Posterior cingulate gyrus (tissue), 11 donors: ENCODE results near the gene CLPSL2.
A peak's percentile ranks its signal among the peaks of the same experiment; 100 is the strongest.

ENCODE experiments used
- DNase-seq, 10 donors: peaks; one replicate each; pipeline versions ENCODE4 v3.0.0 to v3.0.0-alpha.2; 2020 to 2021; ENCODE audit warnings: mixed read lengths in 3 of 10
- intact Hi-C: fragments of 100-400 bp; cut with DNase I; formaldehyde crosslinking; loops from one replicate; pipeline ENCODE4 v1.15.1; 2023

The CLPSL2 gene

GRCh38 chr6:35782424-35782823 is 6.0 kb downstream of the CLPSL2 start:
- DNase-seq = no peak
- intact Hi-C loops = no loop called here

- no peak for DNase-seq
- intact Hi-C loops = no loop called here
Measured at GRCh38 chr6:35784200-35784599, 7.8 kb downstream of the CLPSL2 start.

DNA sequence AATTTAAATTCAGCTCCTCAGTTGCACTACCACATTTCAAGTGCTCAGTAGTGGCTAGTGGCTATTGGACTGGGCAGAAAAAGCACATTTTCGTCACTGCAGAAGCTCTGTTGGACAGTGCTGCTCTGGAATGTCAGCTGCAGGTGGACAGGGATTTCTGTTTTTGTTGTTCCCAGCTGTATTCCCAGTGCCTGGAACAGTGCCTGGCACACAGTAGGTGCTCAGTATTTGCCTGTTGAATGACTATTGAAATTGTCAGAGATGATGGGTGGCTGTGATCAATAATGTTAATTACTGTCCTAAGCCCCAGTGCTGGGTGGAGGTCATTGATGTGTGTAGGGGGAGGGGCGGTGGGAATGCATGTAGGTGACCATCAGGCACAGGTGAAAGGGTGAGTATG is 9.9 kb downstream of the CLPSL2 start:
- no peak for DNase-seq
- intact Hi-C loops = no loop called here

GRCh38 chr6:35786810-35787209 is 10.4 kb downstream of the CLPSL2 start:
- intact Hi-C loops = loop anchor here (1.0 kb wide), 1 partner anchor 11 kb away; no protein-coding TSS in a partner anchor
- DNase-seq = peak in 2 of 10 donors; percentile 82 to 90

- no peak for DNase-seq
- intact Hi-C loops = loop anchor here (1.0 kb wide), 1 partner anchor 11 kb away; no protein-coding TSS in a partner anchor
Measured at GRCh38 chr6:35787266-35788218, 11.1 kb downstream of the CLPSL2 start.

DNA sequence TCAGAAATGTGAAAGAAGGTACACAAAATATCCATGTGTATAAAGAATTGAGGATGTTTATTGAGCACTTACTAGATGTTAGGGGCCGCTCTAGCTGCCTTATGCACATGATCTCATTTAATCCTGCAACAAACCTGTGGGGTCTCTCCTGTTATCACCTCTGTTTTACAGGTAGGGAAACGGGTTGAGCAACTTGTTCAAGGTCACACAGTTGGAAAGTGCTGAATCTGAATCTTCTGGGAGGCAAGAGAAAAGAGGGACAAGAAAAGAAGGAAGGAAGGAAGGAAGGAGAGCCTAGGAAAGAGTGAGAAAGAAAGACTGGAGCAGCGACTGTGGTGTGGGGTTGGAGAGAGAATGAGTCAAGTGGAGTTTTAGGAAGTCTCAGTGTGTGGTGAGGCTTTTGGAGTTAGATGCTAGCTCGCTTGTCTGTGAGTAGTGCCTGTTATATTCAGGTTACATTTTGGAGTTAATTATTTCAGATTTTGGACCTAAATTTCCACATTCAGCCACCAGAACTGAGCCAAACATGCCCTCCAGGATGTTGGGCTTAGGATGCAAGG is 12.1 kb downstream of the CLPSL2 start:
- intact Hi-C loops = no loop called here
- no peak for DNase-seq

- intact Hi-C loops = no loop called here
- peak in 1 of 10 donors; percentile 42 for DNase-seq
Measured at GRCh38 chr6:35790683-35791082, 14.3 kb downstream of the CLPSL2 start.

DNA sequence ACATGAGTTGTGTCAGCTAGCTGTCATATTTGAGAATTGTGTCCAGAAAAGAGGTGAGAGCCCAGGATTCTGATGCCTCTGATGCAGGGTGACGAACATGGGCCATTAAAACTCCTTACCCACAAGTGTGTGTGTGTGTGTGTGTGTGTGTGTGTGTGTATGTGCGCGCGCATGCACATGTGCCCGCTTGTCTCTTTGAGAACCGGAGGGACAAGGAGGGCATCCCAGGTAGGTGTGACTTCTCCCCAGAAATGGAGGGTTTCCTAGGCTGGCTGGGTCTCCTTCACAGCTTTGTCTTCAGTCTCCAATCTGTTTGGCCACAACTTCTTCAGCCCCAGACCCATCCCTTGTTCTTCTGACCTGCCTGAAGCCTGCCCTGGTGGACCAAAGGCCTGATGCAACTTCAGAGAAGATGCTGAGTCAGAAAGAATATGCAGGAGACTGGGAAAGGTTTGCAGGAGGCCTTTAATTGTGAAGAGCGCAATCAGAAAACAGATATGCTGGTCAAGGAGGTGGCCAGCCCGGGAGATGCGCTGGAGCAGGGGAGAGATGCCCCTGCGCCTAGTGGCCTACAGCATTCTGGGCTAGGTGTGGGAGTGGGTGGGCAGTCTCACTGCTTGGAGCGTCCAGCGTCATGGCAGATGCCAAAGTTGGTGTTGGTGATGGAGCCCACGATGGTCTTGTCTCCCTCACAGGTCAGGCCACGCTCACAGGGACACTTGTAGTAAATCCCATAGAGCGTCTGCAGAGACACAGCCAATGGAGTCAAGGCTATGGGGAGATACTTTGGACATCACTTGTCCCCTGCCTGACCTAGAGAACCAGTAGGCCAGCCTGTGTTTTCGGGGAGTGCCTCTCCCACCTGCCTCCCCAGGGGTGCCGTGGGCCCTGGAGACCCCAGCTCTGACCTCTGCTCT is 18.4 kb downstream of the CLPSL2 start:
- intact Hi-C loops = no loop called here
- peak in 1 of 10 donors; percentile 81 for DNase-seq

- intact Hi-C loops = no loop called here
- DNase-seq = peak in 1 of 10 donors; percentile 66
Measured at GRCh38 chr6:35795453-35796071, 19.2 kb downstream of the CLPSL2 start.

- intact Hi-C loops = no loop called here
- peak in 1 of 10 donors; percentile 45 for DNase-seq
Measured at GRCh38 chr6:35796236-35796635, 19.8 kb downstream of the CLPSL2 start.

- DNase-seq = peak in 1 of 10 donors; percentile 72
- intact Hi-C loops = loop anchor here (1.0 kb wide), 1 partner anchor 11 kb away; no protein-coding TSS in a partner anchor
Measured at GRCh38 chr6:35797837-35798526, 21.6 kb downstream of the CLPSL2 start.

GRCh38 chr6:35798706-35799105 is 22.3 kb downstream of the CLPSL2 start:
- intact Hi-C loops = loop anchor here (1.0 kb wide), 1 partner anchor 11 kb away; no protein-coding TSS in a partner anchor
- no peak for DNase-seq

GRCh38 chr6:35801148-35801547 is 24.8 kb downstream of the CLPSL2 start:
- intact Hi-C loops = no loop called here
- DNase-seq = no peak

DNA sequence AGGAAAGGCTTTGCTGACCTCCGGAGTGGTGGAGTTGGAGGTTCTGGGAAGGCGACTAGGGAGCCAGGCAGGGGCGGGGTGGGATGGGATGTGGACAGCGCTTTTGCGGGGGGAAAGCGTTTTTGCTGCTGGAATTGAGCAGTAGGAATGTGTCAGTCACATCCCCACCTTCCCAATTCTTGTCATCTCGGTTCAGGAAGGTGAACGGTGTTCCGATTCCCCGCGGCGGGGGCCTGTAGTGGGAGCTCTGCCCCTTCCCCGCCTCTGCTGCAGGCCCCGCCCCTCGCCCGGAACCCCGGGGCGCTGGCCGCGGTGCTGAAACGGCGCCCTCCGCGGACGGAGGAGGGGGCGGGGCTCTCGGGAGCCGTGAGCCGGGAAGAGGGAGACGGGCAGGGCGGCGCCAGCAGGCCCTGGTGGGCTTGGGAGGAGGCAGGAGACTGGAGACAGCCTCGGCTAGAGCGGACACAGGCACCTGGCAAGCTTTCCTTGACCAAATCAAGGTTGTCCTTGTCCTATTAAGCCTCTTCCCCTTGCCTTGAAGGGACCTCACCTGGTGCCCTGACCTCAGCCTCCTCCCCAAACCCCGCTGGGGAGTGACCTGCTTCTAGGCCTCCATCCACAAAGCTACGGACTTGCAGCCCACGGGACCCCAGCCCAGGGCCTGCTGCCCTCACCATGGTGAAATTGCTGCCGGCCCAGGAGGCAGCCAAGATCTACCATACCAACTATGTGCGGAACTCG is 28.8 kb downstream of the CLPSL2 start, which contains the start of gene LHFPL5:
TSS of gene LHFPL5 (plus strand) at position 357 of the 741 bp plus-strand sequence. CDS start at position 676, 319 bp downstream.
- intact Hi-C loops = no loop called here
- DNase-seq = peak in 6 of 10 donors; percentile 35 to 93 (median 45)

GRCh38 chr6:35808688-35809087 is 32.3 kb downstream of the CLPSL2 start:
- intact Hi-C loops = no loop called here
- DNase-seq = peak in 2 of 10 donors; percentile 25 to 82

- no peak for DNase-seq
- intact Hi-C loops = no loop called here
Measured at GRCh38 chr6:35809809-35810208, 33.4 kb downstream of the CLPSL2 start.

DNA sequence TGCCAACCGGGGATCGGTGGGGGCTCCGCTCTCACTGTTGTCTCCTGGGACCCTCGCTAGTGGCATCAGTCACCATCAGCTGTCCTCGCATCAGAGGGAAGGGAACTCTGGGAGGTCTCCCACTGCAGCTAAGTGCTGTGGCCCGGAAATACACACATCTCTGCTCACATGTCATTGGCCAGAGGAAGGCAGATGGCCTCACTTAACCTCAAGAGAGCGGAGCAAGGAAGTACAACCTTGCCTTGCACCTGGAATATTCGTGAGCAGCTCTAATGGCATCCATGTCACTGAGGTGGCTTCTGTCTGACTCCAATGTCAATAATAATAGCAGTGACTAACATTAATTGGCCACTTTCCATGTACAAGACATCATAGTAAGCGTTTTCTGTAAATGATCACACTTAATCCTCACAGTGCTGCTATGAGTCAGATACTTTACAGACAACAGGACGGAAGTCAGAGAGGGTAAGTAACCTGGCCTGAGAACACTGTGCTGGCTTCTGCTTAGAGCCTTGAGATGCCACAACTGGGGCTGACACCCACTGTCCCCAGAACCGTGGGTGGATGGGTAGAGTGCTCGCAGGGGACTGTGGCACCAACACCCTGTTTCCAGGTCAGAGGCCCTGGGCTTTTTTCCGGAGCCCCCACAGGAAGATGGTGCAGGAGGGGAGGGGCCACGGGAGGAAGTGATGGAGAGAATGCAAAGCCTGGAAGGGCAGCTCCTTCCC is 34.7 kb downstream of the CLPSL2 start:
- DNase-seq = peak in 2 of 10 donors; percentile 9 to 70
- intact Hi-C loops = no loop called here

DNA sequence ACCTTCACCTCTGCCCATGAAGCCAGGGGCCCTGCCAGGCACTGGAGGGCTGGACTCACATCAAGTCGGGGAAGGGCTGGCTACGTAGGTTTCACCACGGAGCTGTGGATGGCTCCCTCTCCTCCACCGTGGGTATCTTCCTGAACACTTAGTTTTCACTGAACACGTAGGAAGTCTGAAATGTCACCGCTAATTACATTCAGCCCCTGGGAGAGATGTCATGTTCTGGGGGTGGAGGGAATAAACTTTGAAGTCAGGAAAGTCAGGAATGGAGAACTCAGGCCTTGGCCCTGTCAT is 35.2 kb downstream of the CLPSL2 start:
- intact Hi-C loops = no loop called here
- DNase-seq = peak in 1 of 10 donors; percentile 41
